ENCODE results near the gene RPRML. TPM values are rescaled to one million over a fixed set of nuclear protein-coding genes. Genes with fewer than 3 reads are reported as not detected.

The RPRML gene
- total RNA-seq, 2 donors from 2014 or later, result not detected

- DNase-seq, result no peak
Observed at GRCh38 chr17:46950342-46950996, 28.6 kb downstream of the RPRML start.

GRCh38 chr17:46949291-46950174 lies 29.5 kb downstream of the RPRML start:
- intact Hi-C loops (cut with DNase I, micrococcal nuclease), result no loop called here
- no peak for ATAC-seq

More at GRCh38 chr17:46950342-46950996, 28.6 kb downstream of the RPRML start:
- intact Hi-C loops (cut with DNase I, micrococcal nuclease), result no loop called here
- no peak for ATAC-seq

GRCh38 chr17:46948544-46948943 lies 30.5 kb downstream of the RPRML start:
- no peak for ATAC-seq
- intact Hi-C loops (cut with DNase I, micrococcal nuclease), result no loop called here

More at GRCh38 chr17:46949291-46950174, 29.5 kb downstream of the RPRML start:
- no peak for DNase-seq

GRCh38 chr17:46947216-46947615 lies 31.8 kb downstream of the RPRML start:
- ATAC-seq (no peak), DNase-seq (no peak)
- intact Hi-C loops (cut with DNase I, micrococcal nuclease), result no loop called here

More at GRCh38 chr17:46948544-46948943, 30.5 kb downstream of the RPRML start:
- no peak for DNase-seq

GRCh38 chr17:46944931-46945330 lies 34.1 kb downstream of the RPRML start:
- DNase-seq (no peak), ATAC-seq (peak; percentile 5)
- intact Hi-C loops (cut with DNase I, micrococcal nuclease), result no loop called here

- intact Hi-C loops (cut with DNase I, micrococcal nuclease), result no loop called here
- DNase-seq (peak in 1 of 2 donors; percentile 24), ATAC-seq (peak; percentile 15)
Observed at GRCh38 chr17:46943501-46944393, 35.3 kb downstream of the RPRML start.

- DNase-seq, result no peak
- intact Hi-C loops (cut with DNase I, micrococcal nuclease), result no loop called here
- peak; percentile 2 for ATAC-seq
Observed at GRCh38 chr17:46943218-46943500, 35.9 kb downstream of the RPRML start.

GRCh38 chr17:46942441-46943217 lies 36.4 kb downstream of the RPRML start:
- intact Hi-C loops (cut with DNase I, micrococcal nuclease), result no loop called here
- ATAC-seq, result peak; percentile 74

GRCh38 chr17:46940692-46941404 lies 38.2 kb downstream of the RPRML start:
- peak; percentile 47 to 79 for DNase-seq
- ATAC-seq, result peak; percentile 70
- intact Hi-C loops (cut with DNase I, micrococcal nuclease), result no loop called here

More at GRCh38 chr17:46942441-46943217, 36.4 kb downstream of the RPRML start:
- peak in 1 of 2 donors; percentile 76 for DNase-seq

- no peak for DNase-seq
- ATAC-seq, result peak; percentile 94
- intact Hi-C loops (cut with DNase I, micrococcal nuclease), result no loop called here
Observed at GRCh38 chr17:46935658-46936266, 43.3 kb downstream of the RPRML start.

GRCh38 chr17:46931596-46931995 lies 47.5 kb downstream of the RPRML start:
- DNase-seq, result no peak
- intact Hi-C loops (cut with DNase I, micrococcal nuclease), result no loop called here
- no peak for ATAC-seq

- no peak for ATAC-seq
- DNase-seq, result no peak
- intact Hi-C loops (cut with DNase I, micrococcal nuclease), result no loop called here
Observed at GRCh38 chr17:46930051-46930450, 49.0 kb downstream of the RPRML start.

GRCh38 chr17:46929413-46929812 lies 49.6 kb downstream of the RPRML start:
- intact Hi-C loops (cut with DNase I, micrococcal nuclease), result no loop called here
- ATAC-seq (peak; percentile 43), DNase-seq (no peak)

- intact Hi-C loops (cut with DNase I, micrococcal nuclease), result no loop called here
- DNase-seq (no peak), ATAC-seq (peak; percentile 89)
Observed at GRCh38 chr17:46928467-46929261, 50.4 kb downstream of the RPRML start.
